H1 (cell line): ENCODE data around the gene PTPRR. TPM values are rescaled to one million over a fixed set of nuclear protein-coding genes. Genes with fewer than 3 reads are reported as not detected.

ENCODE experiments used
- CTCF ChIA-PET: fragments of 300-600 bp; sonication (Branson Sonifier 250); formaldehyde crosslinking; loops from one replicate; lab custom pipeline; 2021; ENCODE audit not compliant: partially characterized antibody; lab: Charles Lee
- POLR2A ChIA-PET: fragments of 300-600 bp; sonication (Branson Sonifier 250); formaldehyde crosslinking; loops from one replicate; lab custom pipeline; 2021; ENCODE audit warnings: inconsistent platforms; ENCODE audit not compliant: partially characterized antibody; lab: Charles Lee
- DNase-seq, 2 experiments: peaks; one replicate each; pipeline versions ENCODE4 v3.0.0 to v3.0.0-alpha.2; 2010 to 2022; ENCODE audit warnings: low spot score in 2 of 2, low read depth in 1 of 2, mixed read lengths in 1 of 2
- FAIRE-seq: peaks from 2 replicates; lab custom pipeline; 2011; peaks lifted over from hg19 to GRCh38; lab: Jason Lieb, UNC
- H2AFZ ChIP-seq: 2 replicates; pipeline ENCODE4 v1.8.1; 2012; ENCODE audit warnings: low read length, inconsistent platforms
- H2AK5ac ChIP-seq: 2 replicates; pipeline ENCODE4 v1.6.1; 2013; ENCODE audit warnings: low read depth, low read length
- H2BK120ac ChIP-seq: replicated peaks from 2 replicates; pipeline ENCODE3; 2013; ENCODE audit warnings: low read depth, low read length, inconsistent platforms
- H2BK12ac ChIP-seq: 2 replicates; pipeline ENCODE4 v1.6.1; 2013; ENCODE audit warnings: low read depth, low read length
- H2BK15ac ChIP-seq: 2 replicates; pipeline ENCODE4 v1.6.1; 2013; ENCODE audit warnings: low read length
- H2BK20ac ChIP-seq: 2 replicates; pipeline ENCODE4 v1.6.1; 2013; ENCODE audit warnings: low read length
- H2BK5ac ChIP-seq: 2 replicates; pipeline ENCODE4 v1.6.1; 2013; ENCODE audit warnings: low read depth, low read length
- H3K14ac ChIP-seq: 2 replicates; pipeline ENCODE4 v1.6.1; 2013; ENCODE audit warnings: inconsistent platforms; ENCODE audit not compliant: insufficient read length
- H3K18ac ChIP-seq: 2 replicates; pipeline ENCODE4 v1.6.1; 2013; ENCODE audit warnings: low read length; ENCODE audit errors: extremely low read depth
- H3K23ac ChIP-seq: 2 replicates; pipeline ENCODE4 v1.6.1; 2013; ENCODE audit warnings: inconsistent platforms; ENCODE audit not compliant: insufficient read length
- H3K23me2 ChIP-seq: 2 replicates; pipeline ENCODE4 v1.6.1; 2013; ENCODE audit warnings: low read depth, low read length
- H3K27ac ChIP-seq: 2 replicates; pipeline ENCODE4 v1.6.1; 2011; ENCODE audit warnings: low read depth, low read length, inconsistent platforms
- H3K27me3 ChIP-seq, 4 experiments: replicated peaks in 1 of 4; 1 replicate in 1 of 4; 2 replicates in 3 of 4; pipeline versions ENCODE4 v1.6.1 to v1.8.1; 2011 to 2013; ENCODE audit warnings: low read length in 3 of 4, mild to moderate bottlenecking in 3 of 4, inconsistent platforms in 2 of 4, mixed read lengths in 2 of 4, moderate library complexity in 1 of 4; ENCODE audit not compliant: control insufficient read depth in 3 of 4, insufficient read depth in 3 of 4; ENCODE audit errors: extremely low read depth in 1 of 4
- H3K36me3 ChIP-seq, 4 experiments: 2 replicates each; pipeline versions ENCODE4 v1.6.1 to v1.8.1; 2011 to 2013; ENCODE audit warnings: mild to moderate bottlenecking in 4 of 4, low read length in 3 of 4, moderate library complexity in 2 of 4, control low read depth in 1 of 4, inconsistent platforms in 1 of 4; ENCODE audit not compliant: insufficient read depth in 4 of 4, control insufficient read depth in 2 of 4
- H3K4ac ChIP-seq: replicated peaks from 2 replicates; pipeline ENCODE3; 2013; ENCODE audit warnings: low read length, low read depth, mixed read lengths, inconsistent platforms; ENCODE audit not compliant: insufficient read length
- H3K4me1 ChIP-seq, 4 experiments: replicated peaks in 1 of 4; 1 replicate in 1 of 4; 2 replicates in 3 of 4; pipeline versions ENCODE4 v1.6.1 to v1.8.1; 2011 to 2013; ENCODE audit warnings: low read length in 3 of 4, inconsistent platforms in 2 of 4, mixed read lengths in 1 of 4; ENCODE audit not compliant: insufficient read depth in 4 of 4, control insufficient read depth in 3 of 4
- H3K4me2 ChIP-seq, 2 experiments: 2 replicates each; pipeline versions ENCODE4 v1.6.1 to v1.8.1; 2011 to 2013; ENCODE audit warnings: low read depth in 2 of 2, low read length in 2 of 2, control low read depth in 1 of 2, inconsistent platforms in 1 of 2, mild to moderate bottlenecking in 1 of 2; ENCODE audit not compliant: insufficient read depth in 1 of 2
- H3K4me3 ChIP-seq, 4 experiments: fragments of 200-600, 300-600 bp in 1 of 4; sonication (generic), shearing (Covaris generic), sonication (Bioruptor Twin) in 1 of 4; 2 replicates each; pipeline versions ENCODE4 v1.5.1 to v1.8.1; 2011 to 2016; ENCODE audit warnings: low read length in 4 of 4, low read depth in 3 of 4, control low read depth in 2 of 4, inconsistent platforms in 2 of 4, mild to moderate bottlenecking in 2 of 4, mixed read lengths in 1 of 4, moderate library complexity in 1 of 4; ENCODE audit not compliant: insufficient read depth in 2 of 4; ENCODE audit errors: extremely low read depth in 1 of 4
- H3K56ac ChIP-seq: replicated peaks from 2 replicates; pipeline ENCODE3; 2013; ENCODE audit warnings: low read depth, mild to moderate bottlenecking, mixed read lengths, low read length, inconsistent platforms; ENCODE audit not compliant: insufficient read length
- H3K79me1 ChIP-seq: 2 replicates; pipeline ENCODE4 v1.6.1; 2013; ENCODE audit warnings: low read depth, low read length, control low read depth
- H3K79me2 ChIP-seq, 2 experiments: 2 replicates each; pipeline versions ENCODE4 v1.6.1 to v1.8.1; 2012 to 2013; ENCODE audit warnings: low read length in 2 of 2, mild to moderate bottlenecking in 2 of 2, inconsistent platforms in 1 of 2; ENCODE audit not compliant: insufficient read depth in 2 of 2, control insufficient read depth in 1 of 2
- H3K9ac ChIP-seq, 4 experiments: replicated peaks in 1 of 4; 1 replicate in 1 of 4; 2 replicates in 3 of 4; pipeline versions ENCODE4 v1.6.1 to v1.8.1; 2011 to 2013; ENCODE audit warnings: low read depth in 3 of 4, low read length in 3 of 4, control low read depth in 2 of 4, mild to moderate bottlenecking in 2 of 4, moderate library complexity in 2 of 4, inconsistent platforms in 1 of 4; ENCODE audit errors: extremely low read depth in 1 of 4
- H3K9me3 ChIP-seq, 2 experiments: 2 replicates each; pipeline versions ENCODE4 v1.6.1 to v1.8.1; 2012 to 2013; ENCODE audit warnings: mild to moderate bottlenecking in 2 of 2, moderate library complexity in 2 of 2, control low read depth in 1 of 2, inconsistent platforms in 1 of 2, low read depth in 1 of 2, low read length in 1 of 2, mixed read lengths in 1 of 2; ENCODE audit not compliant: insufficient read depth in 2 of 2
- H4K20me1 ChIP-seq, 2 experiments: replicated peaks in 1 of 2; 2 replicates each; pipeline versions ENCODE3 to v1.8.1; 2011 to 2013; ENCODE audit warnings: inconsistent platforms in 2 of 2, low read length in 2 of 2, mild to moderate bottlenecking in 1 of 2; ENCODE audit not compliant: insufficient read depth in 2 of 2, control insufficient read depth in 1 of 2
- H4K5ac ChIP-seq: 2 replicates; pipeline ENCODE4 v1.6.1; 2013; ENCODE audit warnings: low read length, low read depth, mixed read lengths, inconsistent platforms; ENCODE audit not compliant: insufficient read length
- H4K8ac ChIP-seq: 2 replicates; pipeline ENCODE4 v1.8.0; 2013; ENCODE audit warnings: mild to moderate bottlenecking, moderate library complexity, low read length, inconsistent platforms; ENCODE audit not compliant: insufficient read depth; ENCODE audit errors: extremely low read depth
- H4K91ac ChIP-seq: replicated peaks from 2 replicates; pipeline ENCODE3; 2013; ENCODE audit warnings: low read length, mixed read lengths, inconsistent platforms; ENCODE audit not compliant: insufficient read length
- CHD2 ChIP-seq: IDR thresholded peaks from 2 replicates; pipeline ENCODE4 v1.6.1; 2012; ENCODE audit warnings: low read length, improper control_type of control experiment
- EP300 ChIP-seq, 2 experiments: IDR thresholded peaks; 1 replicate in 1 of 2; 2 replicates in 1 of 2; pipeline ENCODE4 v1.6.1; 2011 to 2012; ENCODE audit warnings: low read depth in 2 of 2, low read length in 2 of 2, mild to moderate bottlenecking in 2 of 2, borderline replicate concordance in 1 of 2, inconsistent platforms in 1 of 2, moderate library complexity in 1 of 2
- FOSL1 ChIP-seq: IDR thresholded peaks from 2 replicates; pipeline ENCODE4 v1.6.1; 2011; ENCODE audit warnings: mild to moderate bottlenecking, low read depth, low read length, moderate library complexity; ENCODE audit not compliant: insufficient read depth
- GABPA ChIP-seq: IDR thresholded peaks from 2 replicates; pipeline ENCODE4 v1.6.1; 2011; ENCODE audit warnings: mild to moderate bottlenecking, low read length, moderate library complexity, borderline replicate concordance; ENCODE audit not compliant: insufficient read depth
- MAX ChIP-seq: IDR thresholded peaks from 2 replicates; pipeline ENCODE4 v1.6.1; 2012; ENCODE audit warnings: inconsistent platforms
- RNF2 ChIP-seq: fragments of 200-900, 300-1000 bp; sonication (generic); IDR thresholded peaks from 2 replicates; pipeline ENCODE4 v1.7.1; 2016; ENCODE audit warnings: borderline replicate concordance, low read depth, mild to moderate bottlenecking, antibody characterized with exemption, low read length; ENCODE audit not compliant: poor library complexity, severe bottlenecking; ENCODE audit errors: missing control alignments
- SRF ChIP-seq: IDR thresholded peaks from 2 replicates; pipeline ENCODE4 v1.6.1; 2011; ENCODE audit warnings: mild to moderate bottlenecking, low read depth, low read length, moderate library complexity
- TCF12 ChIP-seq: IDR thresholded peaks from 2 replicates; pipeline ENCODE4 v1.6.1; 2011; ENCODE audit warnings: low read depth, mild to moderate bottlenecking, low read length
- YY1 ChIP-seq: IDR thresholded peaks from 2 replicates; pipeline ENCODE4 v1.6.1; 2011; ENCODE audit warnings: low read depth, mild to moderate bottlenecking, low read length
- ZNF274 ChIP-seq: IDR thresholded peaks from 2 replicates; pipeline ENCODE4 v1.7.0; 2012; ENCODE audit warnings: low read length, borderline replicate concordance; ENCODE audit errors: extremely low read depth
- WGBS, 2 experiments: shearing (Covaris generic) in 1 of 2; methylation state at CpG; one replicate each; pipeline versions ENCODE4 v1.1.6 to v1.1.7; 2013 to 2015; ENCODE audit warnings: low lambda C conversion rate in 2 of 2, mixed read lengths in 2 of 2, inconsistent platforms in 1 of 2, low coverage in 1 of 2, missing lambda C conversion rate in 1 of 2; ENCODE audit not compliant: insufficient replicate concordance in 2 of 2, insufficient coverage in 1 of 2, insufficient read length in 1 of 2; ENCODE audit errors: extremely low coverage in 1 of 2, missing lambda C conversion rate in 1 of 2; 5-methylcytosine and 5-hydroxymethylcytosine counted together
- polyA plus RNA-seq, 7 experiments: library from polyadenylated mRNA; depleted of rRNA in 3 of 7; stranded (reverse) in 5 of 7; unstranded in 2 of 7; fragments of >200 nt in 5 of 7; fragments of 200-250 nt in 2 of 7; gene quantifications; 1 replicate in 5 of 7; 2 replicates in 1 of 7; 4 replicates in 1 of 7; pipeline versions ENCODE4 v1.2.1 to v1.2.3, GENCODE V29; 2011 to 2013; ENCODE audit warnings: missing spikeins in 2 of 7, mixed read lengths in 2 of 7
- total RNA-seq: library from RNA; stranded (reverse); fragmentation: NEBNext Ultra II Directional; extraction: Animal tissue kit (Norgen Biotek cat#: 25700); gene quantifications from 2 replicates; pipeline ENCODE4 v1.2.1, GENCODE V29; 2021

The PTPRR gene
- total and polyA plus RNA-seq, 2 of the 8 experiments (the other 6 are each of a cell fraction or from before 2014, with no cell fraction given) = 0.07 to 0.35 TPM

GRCh38 chr12:70695361-70696023 lies 225.0 kb downstream of the PTPRR start:
- Histone ChIP-seq H4K91ac (no peak overlapping the region), H3K79me1 (no peaks in the 10 kb centered on the region), H3K4me3 (no peak overlapping the region), H2BK120ac (no peak overlapping the region), H3K27ac (no peak overlapping the region), H3K23me2 (no peaks in the 10 kb centered on the region), H4K8ac (no peak overlapping the region), H2BK5ac (no peak overlapping the region), H3K56ac (no peak overlapping the region), H2BK20ac (no peak overlapping the region), H3K14ac (no peak overlapping the region), H3K18ac (no peak overlapping the region), H4K20me1 (no peaks in the 10 kb centered on the region), H3K79me2 (no peaks in the 10 kb centered on the region), H3K4me1 (peaks cover 0 to 4% (median 0%) of the 10 kb centered on the region in 4 experiments; a peak in 1 of 7 replicates), H2BK15ac (no peak overlapping the region), H2AK5ac (no peak overlapping the region), H3K27me3 (no peaks in the 10 kb centered on the region), H2AFZ (no peak overlapping the region), H4K5ac (no peak overlapping the region), H2BK12ac (no peak overlapping the region), H3K4me2 (no peak overlapping the region), H3K4ac (no peak overlapping the region), H3K9ac (no peak overlapping the region), H3K23ac (no peak overlapping the region), H3K9me3 (no peaks in the 10 kb centered on the region), H3K36me3 (no peaks in the 10 kb centered on the region)
- ChIA-PET CTCF (interaction anchor here (0.6 to 1.4 kb wide), 6 partner anchors 32 to 911 kb away, joined by 3 to 5 read pairs (median 4); no protein-coding TSS in a partner anchor), POLR2A (interaction anchor here (0.6 kb wide), 1 partner anchor 199 kb away, joined by 3 read pairs; no protein-coding TSS in a partner anchor)
- FAIRE-seq (no peak), DNase-seq (no peak)
- 87% methylated on average over 3 of the region's 3 CpGs; no CpG with 5 or more reads in 1 of the 2 experiments for WGBS, 2 experiments
- no peak for TF ChIP-seq RNF2
- no peak for TF ChIP-seq ZNF274
- no peak for TF ChIP-seq EP300 (IDR thresholded peaks at IDR 0.05; ENCODE audit: borderline replicate concordance in 1 of 2, low read depth in 2 of 2, low read length in 2 of 2)
- TF ChIP-seq TCF12 = no peak
- no peak for TF ChIP-seq MAX
- TF ChIP-seq GABPA = no peak
- no peak for TF ChIP-seq FOSL1
- TF ChIP-seq YY1 = no peak
- TF ChIP-seq SRF = no peak
- TF ChIP-seq CHD2 = no peak
